ENCODE data around the gene IGLL1. TPM values are rescaled to one million over a fixed set of nuclear protein-coding genes. Genes with fewer than 3 reads are reported as not detected.
"Not testable (repeated sequence)": the region's sequence is repeated elsewhere in the genome, so short reads cannot be mapped to it uniquely, and the experiment has no call there.

Gene IGLL1
- total RNA-seq, 1 experiment from 2014 or later = not detected

DNA sequence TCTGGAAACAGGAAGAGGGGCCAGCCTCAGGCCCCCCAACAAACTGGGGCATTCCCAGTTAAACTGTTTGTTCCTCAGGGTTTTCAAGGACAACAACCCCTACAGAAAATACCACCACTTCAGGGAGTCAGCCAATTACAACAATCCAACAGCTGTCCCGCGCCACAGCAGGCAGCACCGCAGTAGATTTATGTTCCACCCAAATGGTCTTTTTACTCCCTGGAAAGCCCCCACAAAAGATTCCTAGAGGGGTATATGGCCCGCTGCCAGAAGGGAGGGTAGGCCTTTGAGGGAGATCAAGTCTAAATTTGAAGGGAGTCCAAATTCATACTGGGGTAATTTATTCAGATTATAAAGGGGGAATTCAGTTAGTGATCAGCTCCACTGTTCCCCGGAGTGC, 39.3 kb downstream of the IGLL1 start:
- not testable (repeated sequence) for DNase-seq (ENCODE audit: low spot score)

- DNase-seq (ENCODE audit: low spot score) = not testable (repeated sequence)
Measured at GRCh38 chr22:23539839-23540198, 40.3 kb downstream of the IGLL1 start.

GRCh38 chr22:23539135-23539838, 40.8 kb downstream of the IGLL1 start:
- DNase-seq (ENCODE audit: low spot score) = peak; percentile 49

DNA sequence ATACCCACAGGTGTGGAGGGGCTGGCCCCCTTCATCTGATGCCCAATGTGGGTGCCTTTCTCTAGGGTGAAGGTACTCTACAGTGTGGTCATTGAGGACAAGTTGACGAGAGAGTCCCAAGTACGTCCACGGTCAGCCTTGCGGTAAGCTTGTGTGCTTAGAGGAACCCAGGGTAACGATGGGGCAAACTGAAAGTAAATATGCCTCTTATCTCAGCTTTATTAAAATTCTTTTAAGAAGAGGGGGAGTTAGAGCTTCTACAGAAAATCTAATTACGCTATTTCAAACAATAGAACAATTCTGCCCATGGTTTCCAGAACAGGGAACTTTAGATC, 41.4 kb downstream of the IGLL1 start:
- DNase-seq (ENCODE audit: low spot score) = not testable (repeated sequence)

DNA sequence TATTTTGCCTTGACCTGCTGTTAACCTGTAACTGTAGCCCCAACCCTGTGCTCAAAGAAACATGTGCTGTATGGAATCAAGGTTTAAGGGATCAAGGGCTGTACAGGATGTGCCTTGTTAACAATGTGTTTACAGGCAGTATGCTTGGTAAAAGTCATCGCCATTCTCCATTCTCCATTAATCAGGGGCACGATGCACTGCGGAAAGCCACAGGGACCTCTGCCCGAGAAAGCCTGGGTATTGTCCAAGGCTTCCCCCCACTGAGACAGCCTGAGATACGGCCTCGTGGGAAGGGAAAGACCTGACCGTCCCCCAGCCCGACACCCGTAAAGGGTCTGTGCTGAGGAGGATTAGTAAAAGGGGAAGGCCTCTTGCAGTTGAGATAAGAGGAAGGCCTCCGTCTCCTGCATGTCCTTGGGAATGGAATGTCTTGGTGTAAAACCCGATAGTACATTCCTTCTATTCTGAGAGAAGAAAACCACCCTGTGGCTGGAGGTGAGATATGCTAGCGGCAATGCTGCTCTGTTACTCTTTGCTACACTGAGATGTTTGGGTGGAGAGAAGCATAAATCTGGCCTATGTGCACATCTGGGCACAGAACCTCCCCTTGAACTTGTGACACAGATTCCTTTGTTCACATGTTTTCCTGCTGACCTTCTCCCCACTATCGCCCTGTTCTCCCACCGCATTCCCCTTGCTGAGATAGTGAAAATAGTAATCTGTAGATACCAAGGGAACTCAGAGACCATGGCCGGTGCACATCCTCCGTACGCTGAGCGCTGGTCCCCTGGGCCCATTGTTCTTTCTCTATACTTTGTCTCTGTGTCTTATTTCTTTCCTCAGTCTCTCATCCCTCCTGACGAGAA, 42.0 kb downstream of the IGLL1 start:
- DNase-seq (ENCODE audit: low spot score) = not testable (repeated sequence)

DNA sequence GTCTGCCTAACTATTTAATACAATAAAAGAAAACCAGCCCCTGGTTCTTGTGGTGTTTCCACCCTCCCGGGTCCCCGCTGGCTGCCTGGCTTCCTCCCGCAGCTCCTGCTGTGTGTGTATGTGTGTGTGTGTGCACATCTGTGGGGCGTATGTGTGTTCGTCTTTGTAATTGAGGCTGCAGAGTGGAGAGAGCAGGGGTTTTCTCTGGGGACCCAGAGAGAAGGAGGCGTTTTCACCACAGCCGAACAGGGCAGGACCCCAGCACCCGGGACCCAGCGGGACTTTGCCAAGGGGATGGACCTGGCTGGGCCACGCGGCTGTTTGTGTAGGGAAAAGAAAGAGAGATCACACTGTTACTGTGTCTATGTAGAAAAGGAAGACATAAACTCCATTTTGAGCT, 42.7 kb downstream of the IGLL1 start:
- no peak for DNase-seq (ENCODE audit: low spot score)

DNA sequence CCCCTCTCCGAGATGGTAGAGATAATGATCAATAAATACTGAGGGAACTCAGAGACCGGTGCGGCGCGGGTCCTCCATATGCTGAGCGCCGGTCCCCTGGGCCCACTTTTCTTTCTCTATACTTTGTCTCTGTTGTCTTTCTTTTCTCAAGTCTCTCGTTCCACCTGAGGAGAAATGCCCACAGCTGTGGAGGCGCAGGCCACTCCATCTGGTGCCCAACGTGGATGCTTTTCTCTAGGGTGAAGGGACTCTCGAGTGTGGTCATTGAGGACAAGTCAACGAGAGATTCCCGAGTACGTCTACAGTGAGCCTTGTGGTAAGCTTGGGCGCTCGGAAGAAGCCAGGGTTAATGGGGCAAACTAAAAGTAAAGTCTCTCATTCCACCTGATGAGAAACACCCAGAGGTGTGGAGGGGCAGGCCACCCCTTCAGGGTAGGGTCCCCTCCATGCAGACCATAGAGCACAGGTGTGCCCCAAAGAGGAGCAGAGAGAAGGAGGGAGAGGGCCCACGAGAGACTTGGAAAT, 43.2 kb downstream of the IGLL1 start:
- DNase-seq (ENCODE audit: low spot score) = no peak

GRCh38 chr22:23535790-23536661, 44.1 kb downstream of the IGLL1 start:
- DNase-seq (ENCODE audit: low spot score) = not testable (repeated sequence)

- no peak for DNase-seq (ENCODE audit: low spot score)
Measured at GRCh38 chr22:23534851-23535717, 45.0 kb downstream of the IGLL1 start.

DNA sequence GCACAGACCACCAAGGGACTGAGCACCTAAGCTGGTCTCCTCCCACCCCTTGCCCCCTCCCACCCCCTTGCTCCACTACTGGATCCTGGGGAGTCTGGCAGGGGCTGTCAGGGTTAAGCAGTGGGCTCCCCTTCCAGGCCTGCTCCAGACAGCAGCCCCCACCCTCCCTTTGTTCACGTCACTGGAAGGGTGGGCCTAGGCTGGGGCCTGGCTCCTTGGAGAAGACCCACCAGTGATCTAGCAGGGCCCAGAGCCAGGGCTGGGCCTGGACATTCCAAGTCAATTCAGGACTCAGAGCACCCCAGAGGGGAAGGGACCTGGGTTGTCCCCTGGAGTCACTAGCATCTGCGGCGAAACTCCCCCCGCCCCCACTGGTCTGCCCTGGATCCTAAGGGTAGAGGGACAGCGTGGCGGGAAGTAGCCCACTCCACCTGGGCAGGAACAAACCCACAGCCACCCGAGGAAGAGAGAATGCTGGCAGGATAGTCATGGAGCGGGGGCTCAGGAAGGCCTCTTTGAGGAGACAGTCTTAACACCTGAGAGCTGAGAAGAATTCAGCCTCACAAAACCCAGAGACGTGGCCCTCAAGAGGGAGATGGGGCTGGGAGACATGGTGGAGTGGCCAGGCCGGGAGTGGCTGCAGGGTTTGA, 45.8 kb downstream of the IGLL1 start:
- no peak for DNase-seq (ENCODE audit: low spot score)

DNA sequence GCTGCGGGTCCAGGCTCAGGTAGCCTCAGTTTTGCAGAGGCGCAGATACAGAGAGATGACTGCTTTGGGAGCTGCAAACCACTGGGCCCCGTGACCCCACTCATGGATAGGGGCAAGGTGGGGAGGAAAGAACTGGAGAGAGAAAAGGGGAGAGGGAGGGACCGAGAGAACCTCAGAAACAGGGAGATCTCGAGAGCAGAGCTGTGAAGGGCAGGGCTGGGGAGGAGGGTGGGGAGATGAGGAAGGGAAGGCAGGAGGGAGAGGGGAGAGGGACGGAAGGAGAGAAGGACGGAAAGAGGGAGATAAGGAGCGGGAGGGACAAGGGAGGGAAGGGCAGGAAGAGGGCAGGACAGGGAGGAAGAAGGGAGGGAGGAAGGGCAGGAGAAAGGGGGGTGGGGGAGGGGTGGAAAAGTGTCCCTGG, 46.3 kb downstream of the IGLL1 start:
- DNase-seq (ENCODE audit: low spot score) = peak; percentile 3

GRCh38 chr22:23533328-23533762, 46.7 kb downstream of the IGLL1 start:
- DNase-seq (ENCODE audit: low spot score) = no peak

DNA sequence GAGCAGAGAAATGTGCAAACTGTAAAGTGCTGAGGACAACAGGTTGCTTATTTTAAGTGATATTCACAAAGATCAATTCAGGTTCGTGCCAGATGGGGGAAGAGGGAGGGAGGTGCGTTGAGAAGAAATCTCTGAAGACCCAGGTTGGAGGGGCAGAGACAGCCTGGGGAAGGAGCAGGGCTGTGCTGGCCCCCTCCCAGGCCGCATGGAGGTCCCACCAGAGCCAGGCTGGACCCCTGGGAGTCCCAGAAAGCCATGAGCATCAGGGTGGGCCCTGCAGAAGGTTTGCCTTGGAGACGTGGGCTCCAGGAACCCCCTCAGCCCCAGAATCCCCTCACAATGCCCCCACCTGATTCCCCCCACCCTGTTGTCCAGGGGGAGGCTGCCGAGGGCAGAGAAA, 47.4 kb downstream of the IGLL1 start:
- no peak for DNase-seq (ENCODE audit: low spot score)

DNA sequence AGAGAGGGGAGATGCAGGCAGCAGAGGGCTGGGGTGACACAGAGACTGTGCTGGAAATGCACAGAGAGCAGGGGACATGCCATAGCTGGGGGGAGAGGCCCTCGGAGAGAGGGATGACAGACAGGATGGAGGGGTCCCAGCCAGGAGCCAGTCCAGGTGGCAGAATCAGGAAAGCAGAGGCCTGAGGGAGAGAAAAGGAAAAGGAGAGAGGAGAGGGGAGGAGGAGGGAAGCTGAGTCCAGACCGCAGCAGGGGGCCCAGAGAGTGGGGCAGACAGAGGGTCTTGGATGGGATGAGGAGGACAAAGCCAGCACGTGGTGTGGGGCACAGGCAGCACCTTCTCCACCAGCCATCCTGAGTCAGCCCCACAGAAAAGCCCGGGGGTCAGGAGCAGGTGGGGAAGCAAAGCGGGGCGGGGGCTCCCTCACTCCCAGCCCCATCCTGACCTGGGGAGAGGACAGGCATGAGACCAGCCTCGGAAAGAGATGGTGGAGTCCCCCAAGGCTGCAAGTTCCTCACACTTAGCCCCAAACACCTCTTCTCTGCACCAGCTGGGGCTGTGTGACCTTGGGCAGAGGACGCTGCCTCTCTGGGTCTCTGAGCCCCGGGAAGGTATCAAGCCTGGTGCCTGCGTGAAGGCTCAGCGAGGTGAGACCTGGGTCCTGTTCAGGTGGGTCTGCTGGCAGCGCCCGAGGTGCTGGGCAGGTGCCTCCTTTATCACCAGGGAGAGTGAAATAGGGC, 48.0 kb downstream of the IGLL1 start:
- DNase-seq (ENCODE audit: low spot score) = no peak

DNA sequence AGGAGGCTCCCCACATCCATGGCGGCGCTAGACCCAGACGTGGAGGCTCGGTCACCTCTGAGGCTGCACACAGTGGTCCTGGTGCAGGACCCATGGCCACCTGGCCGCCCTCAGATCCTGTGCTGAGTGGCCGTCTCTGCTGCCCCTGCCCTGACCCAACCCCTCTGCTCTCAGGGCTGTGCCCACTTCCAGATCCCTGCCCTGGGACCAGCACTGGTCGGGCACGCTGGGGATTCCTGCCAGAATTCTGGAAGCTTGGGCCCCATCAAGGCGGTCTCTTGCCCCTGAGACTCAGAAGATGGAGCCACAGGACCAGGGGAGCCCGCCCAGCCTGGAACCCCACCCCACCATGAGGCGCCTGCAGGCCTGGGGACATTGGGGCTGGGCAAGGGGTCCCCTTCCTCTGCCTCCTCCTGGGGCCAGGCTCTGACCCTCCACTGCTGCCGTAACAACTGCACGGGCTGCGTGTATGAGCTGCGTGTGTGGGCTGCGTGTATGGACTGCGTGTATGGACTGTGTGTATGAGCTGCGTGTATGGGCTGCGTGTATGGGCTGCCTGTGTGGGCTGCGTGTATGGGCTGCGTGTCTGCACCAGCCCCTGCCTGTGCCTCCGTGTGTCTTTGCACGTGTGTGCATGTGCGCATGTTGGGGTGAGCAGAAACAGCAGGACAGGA, 48.7 kb downstream of the IGLL1 start:
- DNase-seq (ENCODE audit: low spot score) = no peak

GRCh38 chr22:23530766-23531282, 49.3 kb downstream of the IGLL1 start:
- no peak for DNase-seq (ENCODE audit: low spot score)

GRCh38 chr22:23530106-23530505, 50.0 kb downstream of the IGLL1 start:
- DNase-seq (ENCODE audit: low spot score) = no peak

GRCh38 chr22:23529166-23530103, 50.7 kb downstream of the IGLL1 start:
- DNase-seq (ENCODE audit: low spot score) = no peak
